Gastroesophageal sphincter (tissue), 4 donors: ENCODE results near the gene MICALL1. TPM values are rescaled to one million over a fixed set of nuclear protein-coding genes. Genes with fewer than 3 reads are reported as not detected.
A peak's percentile ranks its signal among the peaks of the same experiment; 100 is the strongest.

ENCODE experiments used
- ATAC-seq: fragments of 150-250 bp; one replicate; pipeline ENCODE4 v1.9.1; 2016; ENCODE audit warnings: mild to moderate bottlenecking, moderate library complexity
- H3K27ac ChIP-seq, 4 donors: fragments of 200-600 bp; sonication (generic) in 3 of 4; 1 replicate in 3 of 4; 2 replicates in 1 of 4; pipeline ENCODE4 v1.5.1; 2016 to 2019
- H3K27me3 ChIP-seq: fragments of 200-600 bp; sonication (generic); one replicate; pipeline ENCODE4 v1.5.1; 2019
- H3K36me3 ChIP-seq, 2 donors: fragments of 200-600 bp; sonication (generic); one replicate each; pipeline ENCODE4 v1.5.1; 2019; ENCODE audit warnings: control low read depth in 1 of 2
- H3K4me1 ChIP-seq, 3 donors: fragments of 200-600 bp; sonication (generic); 1 replicate in 2 of 3; 2 replicates in 1 of 3; pipeline ENCODE4 v1.5.1; 2016 to 2019; ENCODE audit warnings: control low read depth in 2 of 3
- H3K4me3 ChIP-seq, 2 donors: fragments of 200-600 bp; sonication (generic); one replicate each; pipeline ENCODE4 v1.5.1; 2019; ENCODE audit warnings: mild to moderate bottlenecking in 1 of 2, moderate library complexity in 1 of 2
- H3K9me3 ChIP-seq, 3 donors: fragments of 200-600 bp; sonication (generic); one replicate each; pipeline ENCODE4 v1.5.1; 2017 to 2019; ENCODE audit warnings: control low read depth in 2 of 3
- EP300 ChIP-seq: sonication (generic); formaldehyde crosslinking; IDR thresholded peaks from one replicate; pipeline ENCODE4 v1.6.1; 2017; ENCODE audit warnings: antibody characterized with exemption, mild to moderate bottlenecking
- POLR2A ChIP-seq, 2 donors: fragments of 450-650 bp; IDR thresholded peaks; one replicate each; pipeline ENCODE4 v1.6.1; 2017; ENCODE audit warnings: antibody characterized with exemption in 2 of 2, mild to moderate bottlenecking in 2 of 2, moderate library complexity in 1 of 2
- POLR2AphosphoS5 ChIP-seq: sonication (generic); formaldehyde crosslinking; IDR thresholded peaks from one replicate; pipeline ENCODE4 v1.6.1; 2017; ENCODE audit warnings: antibody characterized with exemption
- WGBS, 2 donors: methylation state at CpG; one replicate each; pipeline ENCODE4 v1.1.5; 2018; ENCODE audit warnings: low coverage in 1 of 2; 5-methylcytosine and 5-hydroxymethylcytosine counted together
- total RNA-seq, 4 donors: library from RNA; depleted of rRNA; stranded (reverse); fragments of >200 nt; gene quantifications; one replicate each; pipeline ENCODE4 v1.1.0, GENCODE V29; 2016
- TF ChIP-seq, protein P1 (sequence below), 4 experiments: fragments of 200-600 bp in 2 of 4; fragments of 450-650 bp in 2 of 4; sonication (generic) in 1 of 4; IDR thresholded peaks; one replicate each; pipeline ENCODE4 v1.5.1; 2017 to 2019; ENCODE audit warnings: antibody characterized with exemption in 4 of 4, mild to moderate bottlenecking in 2 of 4, moderate library complexity in 2 of 4

Gene MICALL1
- total RNA-seq, 4 donors from 2014 or later = 46.9 to 132 (median 48.1) TPM

DNA sequence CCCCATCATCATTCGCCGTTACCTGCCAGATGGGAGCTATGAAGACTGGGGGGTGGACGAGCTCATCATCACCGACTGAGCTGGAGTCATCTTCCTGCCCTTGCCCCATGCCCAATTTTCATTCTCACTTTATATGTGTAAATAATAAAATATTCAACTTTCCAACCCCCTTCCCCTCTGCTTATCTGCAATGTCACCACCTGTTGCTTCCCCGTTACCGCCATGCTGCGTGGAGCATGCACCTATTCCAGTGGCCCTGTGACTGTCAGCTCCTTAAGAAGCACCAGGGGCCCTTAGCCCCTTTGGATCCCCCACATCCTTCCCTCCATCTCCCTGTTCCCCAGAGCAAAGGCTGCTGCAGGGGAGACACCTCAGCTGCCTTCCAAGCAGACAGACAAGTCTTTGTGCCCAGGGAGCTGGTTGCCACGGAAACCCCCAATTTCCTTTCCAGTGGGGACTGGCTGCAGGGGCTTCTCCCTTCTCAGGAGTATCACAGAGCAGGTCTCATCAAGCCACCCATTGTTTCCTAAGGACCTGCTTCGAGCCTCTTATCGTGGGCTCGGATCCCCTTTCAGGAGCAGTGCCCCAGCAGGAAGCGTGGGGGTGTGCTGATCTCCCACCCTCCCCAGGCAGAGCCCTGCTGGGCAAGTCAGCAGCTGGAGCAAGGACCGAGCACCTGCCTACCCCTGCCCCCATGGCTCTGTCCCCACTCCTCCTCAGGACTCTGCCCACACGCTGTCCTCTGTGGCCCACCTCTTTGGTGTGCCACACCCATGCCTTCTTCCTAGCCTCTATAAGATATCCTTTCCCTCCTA lies 61.7 kb downstream of the MICALL1 start:
- no peak for ATAC-seq
- TF ChIP-seq POLR2AphosphoS5 (no peak), POLR2A (IDR thresholded peaks at IDR 0.05) (no peak), EP300 (no peak)
- TF ChIP-seq, protein P1, sequence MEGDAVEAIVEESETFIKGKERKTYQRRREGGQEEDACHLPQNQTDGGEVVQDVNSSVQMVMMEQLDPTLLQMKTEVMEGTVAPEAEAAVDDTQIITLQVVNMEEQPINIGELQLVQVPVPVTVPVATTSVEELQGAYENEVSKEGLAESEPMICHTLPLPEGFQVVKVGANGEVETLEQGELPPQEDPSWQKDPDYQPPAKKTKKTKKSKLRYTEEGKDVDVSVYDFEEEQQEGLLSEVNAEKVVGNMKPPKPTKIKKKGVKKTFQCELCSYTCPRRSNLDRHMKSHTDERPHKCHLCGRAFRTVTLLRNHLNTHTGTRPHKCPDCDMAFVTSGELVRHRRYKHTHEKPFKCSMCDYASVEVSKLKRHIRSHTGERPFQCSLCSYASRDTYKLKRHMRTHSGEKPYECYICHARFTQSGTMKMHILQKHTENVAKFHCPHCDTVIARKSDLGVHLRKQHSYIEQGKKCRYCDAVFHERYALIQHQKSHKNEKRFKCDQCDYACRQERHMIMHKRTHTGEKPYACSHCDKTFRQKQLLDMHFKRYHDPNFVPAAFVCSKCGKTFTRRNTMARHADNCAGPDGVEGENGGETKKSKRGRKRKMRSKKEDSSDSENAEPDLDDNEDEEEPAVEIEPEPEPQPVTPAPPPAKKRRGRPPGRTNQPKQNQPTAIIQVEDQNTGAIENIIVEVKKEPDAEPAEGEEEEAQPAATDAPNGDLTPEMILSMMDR (IDR thresholded peaks at IDR 0.05) = no peak
- H3K27ac ChIP-seq = peak overlapping the region in 1 of 4 donors; percentile 41

DNA sequence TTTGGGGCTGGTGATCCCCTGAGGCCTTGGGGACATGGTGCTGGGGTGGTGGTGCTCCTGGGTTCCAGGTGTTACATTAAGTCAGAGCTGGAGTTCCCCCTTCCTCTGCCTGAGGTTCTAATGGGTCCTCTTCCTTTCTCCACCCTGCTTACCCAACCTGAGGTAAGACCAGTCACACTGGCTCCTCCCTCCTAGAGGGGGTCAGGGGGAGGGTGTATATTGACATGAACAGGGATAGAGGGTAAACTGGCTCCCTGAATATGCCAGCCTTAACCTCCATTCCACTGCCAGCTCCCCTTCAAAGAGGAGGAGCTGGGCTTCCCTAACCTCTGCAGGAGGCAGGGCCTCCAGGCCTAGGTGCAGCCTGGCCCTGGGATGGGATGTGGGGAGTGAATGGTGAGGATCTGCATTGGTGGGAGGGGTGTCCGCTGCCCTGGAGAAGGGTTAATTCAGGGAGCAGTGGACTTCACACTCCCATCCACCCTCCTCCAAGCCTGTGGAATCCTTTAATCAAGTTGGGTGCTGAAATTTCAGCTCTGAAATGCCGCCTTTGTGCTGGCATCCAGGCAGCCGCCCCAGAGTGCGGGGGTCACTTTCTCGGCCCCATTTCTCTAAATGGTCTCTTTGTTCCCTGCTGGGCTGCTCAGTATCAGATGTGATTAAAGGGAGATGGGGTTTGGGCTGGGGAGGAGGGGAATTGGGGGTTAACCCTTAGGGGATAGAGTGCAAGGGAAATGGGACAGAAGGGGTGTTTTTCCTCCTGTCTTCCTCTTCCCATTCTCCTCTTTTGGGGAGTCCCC lies 62.6 kb downstream of the MICALL1 start:
- WGBS, 2 donors = 80% methylated on average over 2 of the region's 5 CpGs; no CpG with 5 or more reads in 1 of the 2 donors
- peak overlapping the region in 1 of 4 donors; percentile 41 for H3K27ac ChIP-seq
- H3K4me1 ChIP-seq = peaks cover 0 to 20% (median 0%) of the 10 kb centered on the region in 3 donors
- no peaks in the 10 kb centered on the region for H3K27me3 ChIP-seq
- peaks cover 0 to 74% of the 10 kb centered on the region in 2 donors for H3K36me3 ChIP-seq
- TF ChIP-seq EP300 (no peak), POLR2A (IDR thresholded peaks at IDR 0.05) (no peak), POLR2AphosphoS5 (no peak)
- TF ChIP-seq, protein P1 (IDR thresholded peaks at IDR 0.05) = no peak
- H3K4me3 ChIP-seq = no peak overlapping the region
- ATAC-seq = no peak
- no peaks in the 10 kb centered on the region for H3K9me3 ChIP-seq

More for the DNA sequence above, 61.7 kb downstream of the MICALL1 start:
- Histone ChIP-seq H3K4me3 (no peak overlapping the region), H3K27me3 (no peaks in the 10 kb centered on the region), H3K4me1 (peaks cover 0 to 20% (median 0%) of the 10 kb centered on the region in 3 donors), H3K9me3 (no peaks in the 10 kb centered on the region), H3K36me3 (peaks cover 0 to 74% of the 10 kb centered on the region in 2 donors)
- 83 to 87% methylated on average over 8 to 11 of the region's 14 CpGs for WGBS, 2 donors

DNA sequence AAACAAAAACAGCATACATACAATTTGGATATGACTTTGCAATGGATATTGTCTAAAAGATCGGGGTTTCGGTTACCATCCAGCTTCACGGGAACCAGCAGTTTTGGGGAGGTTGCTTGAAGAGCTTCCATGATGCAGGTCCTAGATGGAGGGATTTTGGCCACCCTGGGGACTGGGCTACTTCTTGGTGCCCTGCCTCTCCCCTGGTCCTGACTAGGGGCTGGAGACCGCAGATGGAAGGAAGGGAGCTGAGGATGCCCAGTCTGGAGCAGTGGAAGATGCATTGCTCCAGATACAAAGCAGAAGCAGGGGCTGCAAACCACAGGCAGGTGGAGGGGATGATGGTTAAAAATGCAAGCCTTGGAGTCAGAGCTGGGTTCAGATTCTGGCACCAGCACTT lies 64.8 kb downstream of the MICALL1 start:
- peaks cover 0 to 14% (median 0%) of the 10 kb centered on the region in 3 donors for H3K4me1 ChIP-seq
- no peak overlapping the region for H3K27ac ChIP-seq
- 81 to 95% methylated on average over 3 to 4 of the region's 4 CpGs for WGBS, 2 donors
- no peak for TF ChIP-seq POLR2AphosphoS5
- TF ChIP-seq, protein P1 (IDR thresholded peaks at IDR 0.05) = no peak
- TF ChIP-seq POLR2A (IDR thresholded peaks at IDR 0.05) = no peak
- no peak for TF ChIP-seq EP300
- ATAC-seq = no peak
- H3K9me3 ChIP-seq = no peaks in the 10 kb centered on the region
- peaks cover 0 to 81% of the 10 kb centered on the region in 2 donors for H3K36me3 ChIP-seq
- H3K27me3 ChIP-seq = no peaks in the 10 kb centered on the region
- no peak overlapping the region for H3K4me3 ChIP-seq

DNA sequence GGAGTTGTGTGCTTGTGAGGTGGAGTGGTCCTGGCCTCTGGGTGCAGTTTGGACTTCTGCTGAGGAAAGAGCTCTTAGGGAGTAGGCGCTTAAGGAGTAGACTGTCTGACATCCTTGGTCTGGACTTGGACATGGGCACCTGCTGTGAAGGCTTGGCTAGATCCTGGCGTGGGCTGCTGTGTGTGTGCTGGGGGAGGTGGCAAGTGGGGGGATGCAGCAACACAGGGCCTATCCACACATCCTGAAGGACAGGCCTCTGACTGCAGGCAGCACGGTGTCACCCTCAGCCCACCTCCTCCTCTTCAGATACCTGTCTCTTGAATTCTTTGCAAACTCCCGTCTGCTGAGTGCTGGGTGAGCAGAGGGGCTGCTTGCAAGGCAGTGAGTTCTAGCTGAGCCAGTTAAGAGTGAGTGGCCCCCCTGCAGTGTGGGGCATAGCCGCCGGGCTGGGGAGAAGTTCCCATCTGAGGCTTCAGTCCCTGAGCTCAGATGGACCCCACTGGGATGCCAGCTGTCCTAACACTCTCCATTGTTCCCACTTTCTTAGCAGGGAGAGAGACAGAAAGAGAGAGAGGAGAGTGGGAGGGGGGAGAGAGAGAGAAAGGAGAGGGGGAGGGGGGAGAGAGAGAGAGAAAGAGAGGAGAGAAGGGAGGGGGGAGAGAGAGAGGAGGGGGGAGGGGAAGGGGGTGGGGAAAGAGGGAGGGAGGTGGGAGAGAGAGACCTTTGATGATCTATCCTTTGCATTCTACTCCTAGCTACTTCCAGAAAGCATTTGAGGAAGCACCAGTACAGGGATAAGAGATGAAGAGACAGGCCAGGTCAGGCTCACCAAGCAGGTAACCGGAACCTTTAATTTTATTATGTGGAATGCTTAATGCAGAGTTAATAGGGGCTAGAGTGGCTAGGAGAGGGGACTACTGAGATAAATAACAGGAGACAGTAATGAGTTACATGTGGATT lies 65.7 kb downstream of the MICALL1 start:
- Histone ChIP-seq H3K27ac (no peak overlapping the region), H3K4me1 (peaks cover 0 to 7% (median 0%) of the 10 kb centered on the region in 3 donors), H3K36me3 (peaks cover 0 to 81% of the 10 kb centered on the region in 2 donors), H3K9me3 (no peaks in the 10 kb centered on the region), H3K4me3 (no peak overlapping the region), H3K27me3 (no peaks in the 10 kb centered on the region)
- TF ChIP-seq POLR2A (IDR thresholded peaks at IDR 0.05) = no peak
- no peak for TF ChIP-seq POLR2AphosphoS5
- TF ChIP-seq, protein P1 (IDR thresholded peaks at IDR 0.05) = no peak
- TF ChIP-seq EP300 = no peak
- peak; percentile 22 for ATAC-seq
- WGBS, 2 donors = 49 to 92% methylated on average over 1 to 2 of the region's 7 CpGs
